HG03521 (cell line): Measurements from ENCODE around the gene ADAM8.
A peak's percentile ranks its signal among the peaks of the same experiment; 100 is the strongest.

Experiments used
- ATAC-seq: cut with Tn5 transposase; IDR thresholded peaks from one replicate; pipeline ENCODE4 v1.9.1; 2021; ENCODE audit warnings: mild to moderate bottlenecking, moderate library complexity; ENCODE audit not compliant: unreplicated experiment

The ADAM8 gene

DNA sequence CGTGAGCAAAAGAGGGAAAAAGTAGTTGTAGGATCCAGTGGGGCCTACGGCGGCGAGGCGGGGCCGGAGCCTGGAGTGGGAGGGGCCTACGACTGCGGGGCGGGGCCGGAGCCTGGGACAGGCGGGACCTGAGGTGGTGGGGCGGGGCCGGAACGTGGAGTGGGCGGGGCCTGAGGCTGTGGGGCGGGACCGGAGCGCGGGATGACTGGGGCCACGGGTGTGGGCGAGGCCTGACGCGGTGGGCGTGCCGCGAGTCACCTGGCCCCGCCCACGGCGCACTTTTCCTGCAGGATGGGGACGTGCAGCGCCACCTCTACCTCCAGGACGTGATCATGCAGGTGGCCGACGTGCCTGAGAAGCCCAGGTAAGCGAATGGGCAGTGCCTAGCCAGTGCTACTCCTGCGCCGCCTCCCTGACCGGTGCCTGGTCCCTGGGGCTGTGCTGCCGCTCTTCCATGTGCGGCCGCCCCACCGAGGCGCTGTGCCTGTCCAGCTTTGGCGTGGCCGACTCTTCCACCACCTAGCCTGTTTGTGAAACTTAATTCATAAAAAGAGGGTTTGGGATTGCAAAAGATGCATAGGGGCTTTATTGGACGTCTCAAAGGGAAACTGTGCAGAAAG is 32.5 kb upstream of the ADAM8 start:
- ATAC-seq, result peak; percentile 72

GRCh38 chr10:133308421-133309099 is 31.9 kb upstream of the ADAM8 start, which contains the start of the genes TUBGCP2 and ZNF511:
TSS of gene TUBGCP2 (minus strand) at chr10:133308872. CDS start at chr10:133302941, 5,931 bp downstream.
TSS of gene ZNF511 (plus strand) at chr10:133308914. CDS start at chr10:133308944, 30 bp downstream.
- ATAC-seq, result peak; percentile 66

DNA sequence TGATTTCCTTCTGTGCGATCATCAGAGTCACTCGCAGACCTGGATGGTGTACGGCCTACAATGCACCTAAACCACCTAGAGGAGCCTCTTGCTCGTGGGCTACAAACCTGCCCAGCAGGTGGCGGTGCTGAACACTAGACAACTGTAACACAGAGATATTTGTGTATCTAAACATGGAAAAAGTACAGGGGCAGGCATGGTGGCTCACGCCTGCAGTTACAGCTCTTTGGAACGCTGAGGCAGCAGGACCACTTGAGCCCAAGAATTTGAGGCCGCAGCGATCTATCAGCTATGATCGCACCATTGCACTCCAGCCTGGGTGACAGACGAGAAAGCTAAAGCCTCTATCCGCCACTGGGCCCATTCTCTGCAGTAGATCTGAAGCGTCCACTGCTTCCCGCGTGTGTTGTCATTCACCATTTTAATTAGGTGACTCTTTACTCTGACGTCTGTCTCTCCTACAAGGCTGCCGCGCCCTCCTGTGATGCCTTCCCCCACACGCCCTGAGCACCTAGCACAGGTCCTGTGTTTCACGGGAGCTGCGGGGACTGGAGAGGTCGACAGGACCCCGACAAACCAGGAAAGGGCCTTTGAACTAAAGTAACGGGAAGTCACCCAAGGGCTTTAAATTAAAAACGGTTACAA is 31.2 kb upstream of the ADAM8 start:
- no peak for ATAC-seq

- no peak for ATAC-seq
Measured at GRCh38 chr10:133306941-133307379, 30.3 kb upstream of the ADAM8 start.

DNA sequence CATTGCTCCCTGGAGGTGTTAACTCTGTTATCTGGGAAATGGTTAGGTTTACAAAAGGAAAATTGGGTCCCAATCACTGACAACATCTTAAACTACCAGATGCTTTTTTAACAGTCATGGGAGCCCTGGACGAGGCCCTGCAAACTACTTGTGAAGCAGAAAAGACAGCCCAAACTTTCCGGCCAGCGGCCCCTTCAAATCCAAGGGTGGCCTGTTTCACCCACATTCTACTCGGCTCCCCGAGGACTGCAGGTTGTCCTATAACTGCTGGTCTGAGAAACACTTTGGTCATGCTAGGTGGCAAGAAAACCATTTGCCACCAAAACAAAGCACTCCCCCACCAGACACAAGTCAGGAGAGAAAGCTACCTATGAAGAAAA is 29.4 kb upstream of the ADAM8 start:
- no peak for ATAC-seq

DNA sequence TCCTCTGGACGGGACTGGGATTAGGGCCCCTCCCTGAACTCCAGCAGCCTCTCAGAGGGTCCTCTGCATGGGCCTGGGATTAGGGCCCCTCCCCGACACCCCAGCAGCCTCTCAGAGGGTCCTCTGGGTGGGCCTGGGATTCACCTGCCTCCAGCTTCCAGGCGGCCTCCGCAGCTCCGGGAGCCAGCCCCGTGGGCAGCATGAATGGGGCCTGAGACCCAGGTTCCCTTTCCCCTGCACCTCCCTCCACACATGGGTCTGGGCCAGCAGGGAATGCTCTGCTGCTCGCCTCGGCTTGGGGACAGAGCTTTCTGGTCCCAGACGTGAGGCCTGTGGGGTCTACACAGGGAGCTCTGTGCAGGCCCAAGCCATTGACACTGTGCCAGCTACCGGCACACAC is 26.5 kb upstream of the ADAM8 start:
- no peak for ATAC-seq

GRCh38 chr10:133302230-133302629 is 25.6 kb upstream of the ADAM8 start:
- no peak for ATAC-seq

DNA sequence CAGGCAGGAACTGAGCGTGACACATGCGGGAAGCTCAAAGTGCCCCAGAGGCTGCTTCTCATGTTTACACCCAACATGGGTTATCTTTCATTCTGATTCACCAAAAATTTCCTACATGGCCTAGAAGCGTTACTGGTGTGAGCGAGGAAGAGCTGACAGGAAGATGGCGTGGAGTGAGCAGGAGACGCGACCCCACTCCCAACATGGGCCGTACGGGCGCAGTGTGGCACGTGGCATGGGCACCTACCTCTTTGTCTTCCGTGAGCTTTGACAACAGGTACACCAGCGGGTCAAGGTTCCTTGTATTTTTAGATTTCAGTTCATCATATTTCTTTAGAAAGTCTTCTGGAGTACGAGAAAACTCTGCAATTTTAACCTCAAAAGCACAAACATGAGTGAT is 23.1 kb upstream of the ADAM8 start:
- ATAC-seq, result no peak

DNA sequence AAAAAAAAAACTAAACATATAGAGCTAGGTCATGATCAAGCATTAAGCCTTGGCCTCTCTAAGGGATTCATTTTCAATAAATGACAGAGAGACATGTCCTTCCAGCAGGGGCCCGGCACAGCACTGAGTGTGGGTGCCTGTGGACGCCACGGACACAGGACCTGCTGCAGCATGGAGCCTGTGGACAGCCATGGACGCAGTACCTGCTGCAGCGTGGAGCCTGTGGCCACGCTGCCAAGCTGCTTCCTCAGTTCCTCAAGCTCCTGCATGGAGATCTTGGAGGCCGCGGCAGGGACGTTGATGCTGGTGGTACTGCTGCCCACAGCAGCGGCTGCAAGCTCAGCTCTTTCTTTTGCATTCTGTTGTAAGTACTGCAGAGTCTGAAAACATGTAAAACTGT is 22.6 kb upstream of the ADAM8 start:
- no peak for ATAC-seq

DNA sequence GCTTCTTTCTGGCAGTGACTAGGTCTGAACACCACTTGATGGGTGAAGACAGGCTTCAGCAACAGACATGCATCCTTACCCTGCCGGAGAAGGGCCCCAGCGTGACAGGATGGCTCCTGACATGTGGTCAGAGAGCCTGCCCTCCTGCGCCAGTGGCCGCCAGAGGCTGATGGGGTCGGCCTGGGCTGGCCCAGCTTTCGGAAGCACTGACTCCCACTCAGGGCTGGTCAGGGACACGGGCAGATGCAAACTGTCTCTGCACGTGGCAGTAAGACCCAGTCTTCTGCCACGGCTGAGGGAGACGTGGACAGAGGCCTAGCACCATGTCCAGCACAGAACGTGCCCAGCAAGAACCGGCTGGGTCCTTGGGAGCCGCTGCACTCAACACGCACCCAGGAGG is 21.8 kb upstream of the ADAM8 start:
- no peak for ATAC-seq

- ATAC-seq, result no peak
Measured at GRCh38 chr10:133297504-133297903, 20.8 kb upstream of the ADAM8 start.

DNA sequence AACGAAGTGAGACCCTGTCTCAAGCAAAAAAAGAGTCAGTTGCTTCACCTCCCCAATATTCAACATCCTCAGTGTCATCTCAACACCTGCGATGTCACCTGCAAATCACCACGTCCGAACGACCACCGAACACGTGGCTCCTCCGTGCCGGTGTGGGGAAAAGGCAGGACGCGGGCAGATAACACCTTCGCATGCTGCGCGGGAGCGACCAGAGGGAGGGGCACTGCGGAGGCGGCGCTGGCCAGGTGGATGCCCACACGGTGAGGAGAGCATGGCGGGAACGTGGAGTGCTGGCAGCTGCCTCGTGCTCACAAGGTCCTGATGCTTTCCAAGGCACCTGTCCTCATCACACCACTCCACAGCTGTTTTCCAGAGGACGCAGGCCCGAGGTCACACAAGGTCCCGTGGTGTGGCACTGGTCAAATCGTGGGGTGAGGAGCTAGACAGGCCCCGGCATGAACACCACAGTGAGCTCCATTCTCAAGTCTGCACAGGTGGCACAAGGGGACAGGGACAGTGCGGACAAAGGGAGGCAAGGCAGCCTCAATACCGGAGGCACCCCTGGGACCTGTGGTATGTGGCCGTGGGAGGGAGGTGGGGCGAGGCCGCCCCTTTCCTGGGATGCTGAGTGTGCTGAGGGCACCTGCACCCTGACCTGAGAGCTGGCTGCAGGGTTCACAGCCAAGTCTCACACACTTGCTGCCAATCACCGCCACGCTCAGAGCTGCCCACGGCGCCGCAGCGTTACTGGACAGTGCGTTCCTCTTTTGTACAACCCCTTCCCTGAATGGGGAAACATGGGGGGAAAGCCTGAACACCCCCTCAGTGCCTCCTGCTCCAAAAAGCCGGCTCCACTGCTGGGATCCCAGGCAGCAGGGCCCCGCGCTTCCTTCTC is 19.0 kb upstream of the ADAM8 start:
- no peak for ATAC-seq

- no peak for ATAC-seq
Measured at GRCh38 chr10:133294189-133294588, 17.5 kb upstream of the ADAM8 start.

GRCh38 chr10:133293810-133294119 is 17.1 kb upstream of the ADAM8 start:
- no peak for ATAC-seq

GRCh38 chr10:133292919-133293809 is 16.5 kb upstream of the ADAM8 start:
- no peak for ATAC-seq

DNA sequence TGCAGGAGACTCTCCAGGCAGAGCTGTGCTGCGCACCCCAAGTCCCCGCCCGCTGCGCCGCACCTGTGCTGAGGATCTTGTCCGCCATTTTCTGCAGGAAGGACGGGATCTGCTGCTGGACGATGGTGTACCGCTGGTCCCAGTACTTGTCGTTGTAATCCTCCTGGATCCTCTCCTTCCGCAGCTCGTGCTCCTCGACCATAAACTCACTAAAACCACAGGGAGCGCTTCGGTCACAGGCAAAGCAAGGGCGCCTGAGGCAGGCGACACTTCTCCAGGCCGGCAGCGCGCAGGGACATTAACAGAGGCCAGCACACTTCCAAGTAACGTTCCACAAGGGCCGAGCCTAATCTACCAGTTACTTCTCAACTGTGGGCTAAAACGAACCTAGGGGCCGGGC is 13.1 kb upstream of the ADAM8 start:
- no peak for ATAC-seq

- no peak for ATAC-seq
Measured at GRCh38 chr10:133287832-133288500, 11.3 kb upstream of the ADAM8 start.

DNA sequence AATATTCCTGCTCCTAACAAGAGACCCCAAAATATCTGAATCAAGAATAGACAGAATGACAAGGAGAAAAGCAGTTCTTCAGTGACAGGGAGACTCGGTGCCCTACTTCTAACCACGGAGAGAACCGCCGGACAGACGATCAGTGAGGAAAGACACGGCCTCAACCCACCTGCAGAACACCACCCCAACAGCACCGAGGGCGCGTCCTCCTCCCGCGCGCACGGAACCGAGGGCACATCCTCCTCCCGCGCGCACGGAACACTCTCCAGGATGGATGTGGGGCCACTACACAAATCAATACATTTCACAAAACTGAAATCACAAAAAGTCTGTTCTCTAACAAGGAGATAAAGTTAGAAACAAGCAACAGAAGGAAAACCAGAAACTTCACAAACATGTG is 9.7 kb upstream of the ADAM8 start:
- no peak for ATAC-seq

DNA sequence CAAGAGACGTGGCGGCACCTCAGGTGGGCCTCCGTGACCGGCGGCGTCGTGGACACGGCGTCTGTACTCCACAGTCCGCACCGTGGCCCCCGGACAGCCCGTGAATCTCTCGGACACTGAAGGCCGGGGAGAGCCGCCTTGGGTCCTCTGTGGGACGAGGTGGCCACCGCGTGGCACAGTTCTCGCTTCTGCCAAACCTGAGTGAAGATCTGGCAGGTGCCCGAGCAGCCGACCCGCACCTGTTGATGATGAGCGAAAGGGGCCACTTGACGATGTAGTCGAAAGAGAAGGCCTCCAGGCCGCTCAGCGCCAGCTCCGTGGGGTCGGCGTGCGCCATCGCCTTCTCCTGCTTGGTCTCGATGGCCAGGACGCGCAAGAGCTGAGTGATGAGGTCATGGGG is 8.5 kb upstream of the ADAM8 start:
- ATAC-seq, result no peak

- no peak for ATAC-seq
Measured at GRCh38 chr10:133283931-133284330, 7.3 kb upstream of the ADAM8 start.
